ENCODE data around the gene SORCS2.

SORCS2 gene

DNA sequence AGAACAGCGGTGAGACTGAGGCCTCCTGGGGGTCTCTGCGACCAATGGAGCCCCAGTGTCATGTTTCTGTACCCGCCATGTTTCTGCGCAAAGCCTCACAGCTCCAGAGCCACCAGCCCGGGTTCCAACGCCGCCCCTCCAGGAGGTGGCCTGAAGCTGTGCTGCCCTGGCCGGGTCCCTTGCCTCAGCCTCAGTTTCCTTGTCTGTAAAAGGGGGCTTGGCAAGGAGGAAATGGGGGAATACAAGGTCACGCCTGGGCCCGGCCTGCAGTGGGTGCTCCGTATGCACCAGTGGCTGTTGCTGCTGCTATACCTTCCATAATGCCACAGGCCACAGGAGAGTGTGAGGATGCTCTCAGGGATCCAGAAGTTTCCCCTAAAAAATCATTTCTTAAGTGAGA lies 517.8 kb downstream of the SORCS2 start:
- DNase-seq = no peak

DNA sequence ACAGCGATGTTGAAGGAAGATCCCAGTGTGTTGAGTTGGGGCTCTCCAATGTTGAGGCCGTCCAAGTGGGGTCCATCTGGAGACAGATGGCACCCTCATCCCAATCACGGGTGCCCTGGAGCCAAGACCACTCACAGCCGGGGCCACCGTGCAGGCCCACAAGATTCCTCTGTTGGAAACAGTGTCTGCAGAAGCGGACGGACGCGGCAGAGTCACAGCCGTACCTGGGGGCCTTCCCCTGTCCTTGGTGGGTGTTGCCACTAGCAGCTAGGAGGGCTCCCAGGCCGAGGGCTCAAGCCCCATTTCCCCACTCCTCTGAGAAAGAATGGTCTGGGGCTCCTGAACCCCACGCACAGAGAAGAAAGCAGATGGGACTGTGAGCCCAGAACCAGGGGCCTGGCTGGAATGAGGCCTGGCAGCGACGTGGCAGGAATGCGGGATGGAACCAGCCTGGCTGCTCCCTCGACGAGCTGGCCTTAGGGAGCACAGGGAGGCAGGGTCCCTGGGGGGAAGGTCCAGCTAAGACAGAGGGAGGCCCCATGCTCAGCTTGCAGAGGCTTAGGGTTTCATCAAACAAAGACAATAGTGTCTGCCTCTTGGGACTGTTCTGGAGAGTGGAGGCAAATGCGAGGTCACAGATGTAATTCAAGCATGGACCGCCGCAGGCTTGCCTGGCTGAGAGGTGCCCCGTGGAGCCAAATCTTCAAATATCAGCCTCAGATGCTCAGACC lies 518.4 kb downstream of the SORCS2 start:
- no peak for DNase-seq

DNA sequence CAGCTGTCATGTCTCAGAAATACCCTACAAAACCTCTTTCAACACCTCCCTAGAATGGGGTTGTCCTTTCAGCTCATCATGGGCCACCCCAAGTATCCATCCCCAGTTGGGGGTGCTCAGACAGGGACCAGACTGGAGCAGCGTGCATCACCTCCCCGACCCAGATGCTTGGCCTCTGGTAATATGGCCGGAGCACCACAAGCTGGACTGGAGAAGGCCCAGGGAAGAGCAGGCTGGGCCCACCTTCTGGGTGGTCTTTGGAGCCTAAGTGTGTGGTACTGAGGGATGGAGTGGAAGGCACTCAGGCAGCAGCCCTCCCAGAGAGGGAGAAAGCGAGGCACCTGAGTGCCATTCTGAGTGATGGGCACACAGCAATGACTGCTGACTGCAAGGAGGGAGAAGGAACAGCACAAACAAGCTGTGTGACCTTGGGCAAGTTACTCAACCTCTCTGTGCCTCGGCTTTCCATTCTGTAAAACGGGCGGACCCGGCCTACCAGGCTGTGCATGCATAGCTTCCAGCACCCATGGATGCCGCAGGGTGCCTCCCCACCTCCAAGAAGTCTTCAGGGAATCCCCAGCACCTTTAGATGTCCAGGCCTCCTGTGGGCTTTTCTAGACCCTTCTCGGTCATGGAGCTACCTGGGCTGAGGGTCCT lies 519.1 kb downstream of the SORCS2 start:
- DNase-seq = no peak

DNA sequence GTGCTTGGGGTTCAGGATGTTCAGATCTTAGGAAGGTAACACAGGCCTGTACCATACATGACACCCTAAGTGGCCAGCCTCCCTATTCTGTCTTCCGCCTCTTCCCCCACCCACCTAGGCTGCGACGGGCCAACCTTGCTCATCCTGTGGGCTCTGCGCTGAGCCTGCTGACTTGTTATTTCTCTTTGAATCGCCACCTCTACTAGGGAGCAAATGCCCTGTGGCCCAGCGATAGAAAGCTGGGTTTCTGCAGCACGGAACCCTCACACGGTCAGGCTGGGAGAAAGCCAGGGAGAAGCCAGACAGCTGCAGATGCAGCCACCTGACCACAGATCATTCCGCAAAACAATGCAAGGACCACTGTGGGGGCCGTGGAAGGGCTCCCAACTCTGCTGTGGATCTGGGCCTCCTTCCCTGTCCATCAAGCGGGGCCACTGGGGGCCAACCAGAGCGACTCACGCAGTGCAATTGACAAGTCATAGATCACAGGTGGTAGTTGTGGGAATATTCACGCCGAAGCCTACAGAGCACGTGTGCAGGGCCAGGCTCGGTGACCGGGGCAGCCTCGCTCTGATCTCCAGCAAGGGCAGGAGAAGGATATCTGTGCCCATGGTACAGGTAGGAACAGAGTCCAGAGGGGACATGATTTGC lies 519.8 kb downstream of the SORCS2 start:
- no peak for DNase-seq

DNA sequence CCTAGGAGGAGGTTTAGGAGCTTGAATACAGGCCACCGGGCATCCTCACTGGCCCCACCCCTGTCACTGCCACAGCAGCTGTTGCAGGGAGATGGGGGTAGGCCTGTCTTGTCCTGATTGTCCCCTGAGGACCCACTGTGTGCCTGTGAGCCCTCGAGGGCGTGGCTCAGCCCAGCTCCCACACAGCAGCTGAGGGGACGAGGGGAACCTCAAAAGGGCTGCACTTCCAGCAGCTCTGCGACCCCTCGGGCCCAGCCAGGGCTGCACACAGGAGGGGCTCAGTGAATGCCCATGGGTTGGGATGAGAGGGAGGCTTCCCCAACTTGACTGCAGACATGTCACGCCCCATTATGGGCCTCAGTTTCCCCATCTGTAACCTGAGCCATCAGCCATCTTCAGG lies 521.4 kb downstream of the SORCS2 start:
- DNase-seq = no peak

GRCh38 chr4:7714176-7714575 lies 521.8 kb downstream of the SORCS2 start:
- DNase-seq = no peak

GRCh38 chr4:7714738-7715137 lies 522.4 kb downstream of the SORCS2 start:
- DNase-seq = no peak

- no peak for DNase-seq
These were observed 523.1 kb downstream of the SORCS2 start for GRCh38 chr4:7715271-7716009.

GRCh38 chr4:7716010-7716721 lies 523.8 kb downstream of the SORCS2 start:
- DNase-seq = no peak

DNA sequence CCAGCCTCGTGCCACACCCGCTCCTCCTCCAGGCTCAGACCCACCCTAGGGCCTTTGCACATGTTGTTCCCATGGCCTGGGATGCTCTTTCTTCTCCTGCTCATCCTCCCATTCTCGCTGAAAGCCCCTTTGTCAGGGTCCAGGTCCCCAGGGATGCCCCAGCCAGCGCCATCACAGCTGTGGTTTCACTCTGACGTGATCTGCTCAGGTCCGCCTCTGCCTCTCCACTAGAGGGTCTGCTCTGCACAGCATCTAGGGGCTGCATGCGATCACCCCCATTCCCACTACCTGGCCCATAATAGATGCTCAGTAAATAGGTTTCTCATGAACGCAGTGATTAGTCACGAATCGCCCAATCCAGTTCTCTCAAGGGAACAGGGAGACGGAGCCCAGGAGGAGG lies 524.8 kb downstream of the SORCS2 start:
- DNase-seq = no peak

- no peak for DNase-seq
These were observed 525.7 kb downstream of the SORCS2 start for GRCh38 chr4:7717946-7718490.

DNA sequence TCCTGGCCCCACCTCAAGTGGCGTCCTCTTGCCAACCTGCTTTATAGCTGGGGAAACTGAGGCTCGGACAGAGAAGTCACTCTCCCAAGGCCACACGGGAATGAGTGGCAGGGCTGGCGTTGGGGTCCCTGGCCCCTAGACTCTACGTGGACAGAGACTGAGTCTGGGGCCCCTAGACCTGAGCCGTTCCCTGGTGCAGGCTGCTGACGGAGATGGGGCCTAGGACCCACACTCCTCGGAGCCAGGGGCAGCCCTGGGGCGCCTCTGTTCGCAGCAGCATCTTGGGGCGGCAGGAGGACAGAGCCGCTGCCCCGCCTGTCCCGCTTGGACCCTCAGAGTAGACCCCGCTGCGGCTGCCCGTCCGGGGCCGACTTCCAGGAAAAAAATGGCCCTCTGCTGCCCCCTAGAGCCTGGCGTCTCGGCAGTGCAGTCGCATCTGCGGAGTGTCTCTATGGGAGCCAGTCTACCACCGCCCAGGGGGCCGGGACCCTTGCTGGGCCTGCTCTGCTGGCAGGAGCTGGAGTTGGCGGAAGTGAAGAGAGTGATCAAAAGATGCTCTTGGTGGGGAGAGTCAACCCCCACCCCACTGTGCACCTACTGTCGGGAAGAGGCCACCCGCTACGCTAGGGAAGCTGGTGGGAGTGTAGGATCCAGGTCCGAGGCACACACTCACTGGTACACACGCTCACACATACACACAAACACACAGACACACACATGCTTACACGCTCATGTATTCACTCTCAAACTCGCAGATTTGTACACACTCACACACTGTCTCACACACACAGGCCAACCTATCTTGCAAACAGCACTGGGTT lies 527.2 kb downstream of the SORCS2 start:
- DNase-seq = peak; percentile 38

- DNase-seq = no peak
These were observed 529.7 kb downstream of the SORCS2 start for GRCh38 chr4:7721984-7722551.

DNA sequence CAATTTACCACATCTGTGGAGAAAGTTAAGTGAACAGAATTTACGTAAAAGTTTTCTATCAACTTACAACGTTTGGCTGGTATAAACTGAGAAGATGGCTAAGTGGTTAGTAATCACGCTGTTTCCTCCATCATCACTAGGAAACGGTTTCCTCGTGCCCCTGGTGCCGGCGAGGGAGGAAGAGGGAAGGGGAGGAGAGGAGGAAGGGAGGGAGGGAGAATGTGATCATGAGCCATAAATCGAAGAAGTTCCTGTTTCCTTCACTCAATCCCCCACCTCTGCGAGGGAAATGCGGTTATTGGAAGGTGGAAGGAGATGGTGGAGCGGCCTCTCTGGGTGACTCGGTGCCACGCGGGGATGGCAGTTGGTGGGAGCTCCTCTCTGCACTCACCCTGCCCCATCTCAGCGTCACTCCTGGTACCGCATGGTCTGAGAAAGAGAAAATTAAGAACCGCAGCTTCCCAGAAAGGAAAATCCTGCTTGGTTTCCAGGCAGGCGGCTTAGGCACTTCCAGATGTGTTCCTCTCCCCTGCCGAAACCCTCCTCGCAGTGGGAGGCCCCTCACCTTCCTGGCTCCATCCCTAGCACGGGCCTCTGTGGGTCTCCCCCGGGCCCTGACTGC lies 530.5 kb downstream of the SORCS2 start:
- peak; percentile 34 for DNase-seq

- DNase-seq = no peak
These were observed 531.3 kb downstream of the SORCS2 start for GRCh38 chr4:7723625-7724024.

DNA sequence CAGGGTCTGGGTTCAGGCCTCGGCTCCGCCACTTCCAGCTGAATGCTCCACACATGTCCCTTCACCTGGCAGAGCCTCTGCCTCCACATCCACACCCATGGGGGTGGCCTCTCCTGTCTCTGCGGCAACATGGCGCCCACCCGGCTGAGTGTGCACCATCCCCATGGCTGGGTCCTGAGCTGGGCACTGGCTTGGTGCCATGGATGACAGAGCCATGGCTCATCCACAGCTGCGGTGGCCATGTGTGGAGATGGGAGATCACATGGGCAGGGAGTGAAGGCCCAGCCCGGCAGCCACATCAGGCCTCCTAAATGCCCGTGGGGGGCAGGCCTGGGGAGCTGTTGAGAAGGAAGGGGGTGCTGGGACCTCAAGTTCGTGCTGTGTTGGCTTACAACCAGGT lies 533.6 kb downstream of the SORCS2 start:
- DNase-seq = peak; percentile 77

DNA sequence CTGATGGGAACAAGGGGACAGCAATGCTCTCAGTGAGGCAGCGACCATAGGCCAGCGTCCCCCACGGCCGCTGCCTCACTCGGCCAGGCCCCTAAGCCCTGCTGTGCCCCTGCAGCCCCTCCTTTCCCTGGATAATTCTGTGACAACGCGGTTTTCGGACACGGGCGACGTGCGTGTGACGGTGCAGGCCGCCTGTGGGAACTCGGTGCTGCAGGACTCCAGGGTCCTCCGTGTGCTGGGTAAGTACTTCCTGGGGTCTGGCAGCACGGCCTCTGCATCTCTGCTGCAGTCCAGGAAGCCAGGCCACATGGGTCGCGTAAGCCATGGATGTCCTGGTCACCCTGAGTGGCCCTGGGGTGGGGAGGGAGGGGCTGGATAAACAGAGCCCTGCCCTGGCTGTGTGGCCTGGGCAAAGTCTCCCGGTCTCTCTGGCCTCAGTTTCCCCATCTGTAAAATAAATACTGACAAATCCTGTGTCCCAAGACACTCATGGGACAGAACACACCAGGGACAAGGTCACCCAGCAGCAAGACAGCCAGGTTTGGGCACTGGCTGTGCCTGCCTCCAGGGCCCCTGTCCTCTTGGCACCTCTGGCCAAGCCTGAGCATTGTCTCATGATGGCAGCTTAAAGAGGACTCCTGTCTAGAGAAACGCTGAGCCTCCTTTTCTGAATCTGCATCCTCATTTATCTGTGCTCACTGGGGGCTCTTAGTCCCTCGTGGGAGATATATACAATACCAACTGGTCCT lies 534.5 kb downstream of the SORCS2 start:
- DNase-seq = no peak

GRCh38 chr4:7727749-7728148 lies 535.4 kb downstream of the SORCS2 start:
- DNase-seq = peak; percentile 21

GRCh38 chr4:7731437-7731836 lies 539.1 kb downstream of the SORCS2 start:
- DNase-seq = no peak

- DNase-seq = no peak
These were observed 539.9 kb downstream of the SORCS2 start for GRCh38 chr4:7732263-7732662.
